H9 (cell line): ENCODE results near the gene FOXD1. TPM values are rescaled to one million over a fixed set of nuclear protein-coding genes. Genes with fewer than 3 reads are reported as not detected.

Source experiments
- DNase-seq: peaks from one replicate; pipeline ENCODE4 v3.0.0-alpha.2; 2017
- H2AFZ ChIP-seq: one replicate; pipeline ENCODE4 v1.6.1; 2013; ENCODE audit warnings: mild to moderate bottlenecking, low read length, control low read depth, moderate library complexity
- H2AK5ac ChIP-seq: 2 replicates; pipeline ENCODE4 v1.6.1; 2013; ENCODE audit warnings: low read length, control low read depth, mixed read lengths; ENCODE audit not compliant: insufficient read length
- H2BK120ac ChIP-seq: one replicate; pipeline ENCODE4 v1.6.1; 2013; ENCODE audit warnings: low read depth, mild to moderate bottlenecking, low read length, control low read depth, inconsistent platforms; ENCODE audit not compliant: poor library complexity, severe bottlenecking
- H2BK12ac ChIP-seq: 2 replicates; pipeline ENCODE4 v1.6.1; 2013; ENCODE audit warnings: low read length, control low read depth, mixed read lengths, low read depth; ENCODE audit not compliant: insufficient read length
- H2BK15ac ChIP-seq: 2 replicates; pipeline ENCODE4 v1.6.1; 2013; ENCODE audit warnings: low read depth, low read length, control low read depth
- H2BK20ac ChIP-seq: one replicate; pipeline ENCODE4 v1.6.1; 2013; ENCODE audit warnings: low read depth, mild to moderate bottlenecking, low read length, control low read depth, inconsistent platforms; ENCODE audit not compliant: poor library complexity, severe bottlenecking
- H2BK5ac ChIP-seq: 2 replicates; pipeline ENCODE4 v1.6.1; 2013; ENCODE audit warnings: low read length, control low read depth, mixed read lengths; ENCODE audit not compliant: insufficient read length
- H3K14ac ChIP-seq: 2 replicates; pipeline ENCODE4 v1.6.1; 2013; ENCODE audit warnings: low read length, control low read depth; ENCODE audit not compliant: insufficient read depth
- H3K18ac ChIP-seq: 2 replicates; pipeline ENCODE4 v1.6.1; 2013; ENCODE audit warnings: low read depth, mild to moderate bottlenecking, mixed read lengths, low read length, control low read depth; ENCODE audit not compliant: insufficient read length
- H3K23ac ChIP-seq: 2 replicates; pipeline ENCODE4 v1.6.1; 2013; ENCODE audit warnings: low read length, control low read depth, mixed read lengths, low read depth; ENCODE audit not compliant: insufficient read length
- H3K23me2 ChIP-seq: 2 replicates; pipeline ENCODE4 v1.6.1; 2013; ENCODE audit warnings: low read depth, mild to moderate bottlenecking, mixed read lengths, low read length, control low read depth; ENCODE audit not compliant: insufficient read length, poor library complexity, severe bottlenecking
- H3K27ac ChIP-seq: 2 replicates; pipeline ENCODE4 v1.5.1; 2013; ENCODE audit warnings: low read length, control low read depth, mixed read lengths, low read depth; ENCODE audit not compliant: insufficient read length
- H3K27me3 ChIP-seq: 2 replicates; pipeline ENCODE4 v1.6.1; 2013; ENCODE audit warnings: low read length, control low read depth, inconsistent platforms; ENCODE audit not compliant: insufficient read depth
- H3K4ac ChIP-seq: 2 replicates; pipeline ENCODE4 v1.6.1; 2013; ENCODE audit warnings: low read depth, mild to moderate bottlenecking, control low read depth, inconsistent platforms, low read length, moderate library complexity
- H3K4me1 ChIP-seq: 2 replicates; pipeline ENCODE4 v1.6.1; 2013; ENCODE audit warnings: low read length, control low read depth, inconsistent platforms; ENCODE audit not compliant: insufficient read depth
- H3K4me2 ChIP-seq: 2 replicates; pipeline ENCODE4 v1.6.1; 2013; ENCODE audit warnings: low read length, control low read depth, mixed read lengths; ENCODE audit not compliant: insufficient read length, insufficient read depth
- H3K56ac ChIP-seq: 2 replicates; pipeline ENCODE4 v1.6.1; 2013; ENCODE audit warnings: low read depth, mild to moderate bottlenecking, mixed read lengths, low read length, control low read depth; ENCODE audit not compliant: insufficient read length
- H3K79me1 ChIP-seq: 2 replicates; pipeline ENCODE4 v1.6.1; 2013; ENCODE audit warnings: low read depth, mild to moderate bottlenecking, moderate library complexity, low read length, control low read depth, inconsistent platforms; ENCODE audit not compliant: insufficient read depth, poor library complexity, severe bottlenecking
- H3K79me2 ChIP-seq: 2 replicates; pipeline ENCODE4 v1.6.1; 2013; ENCODE audit warnings: low read length, control low read depth, inconsistent platforms; ENCODE audit not compliant: insufficient read depth
- H3K9ac ChIP-seq: 2 replicates; pipeline ENCODE4 v1.6.1; 2013; ENCODE audit warnings: low read length, control low read depth, mixed read lengths; ENCODE audit not compliant: insufficient read length; ENCODE audit errors: extremely low read depth
- H3K9me3 ChIP-seq: one replicate; pipeline ENCODE4 v1.6.1; 2013; ENCODE audit warnings: low read depth, low read length, inconsistent platforms; ENCODE audit not compliant: control insufficient read depth
- H3T11ph ChIP-seq: one replicate; pipeline ENCODE4 v1.6.1; 2013; ENCODE audit warnings: mild to moderate bottlenecking, low read length, control low read depth, inconsistent platforms
- H4K20me1 ChIP-seq: one replicate; pipeline ENCODE4 v1.6.1; 2013; ENCODE audit not compliant: control insufficient read depth, insufficient read length, insufficient read depth
- H4K5ac ChIP-seq: 2 replicates; pipeline ENCODE4 v1.6.1; 2013; ENCODE audit warnings: low read depth, mild to moderate bottlenecking, mixed read lengths, low read length, control low read depth; ENCODE audit not compliant: insufficient read length
- H4K8ac ChIP-seq: replicated peaks from 2 replicates; pipeline ENCODE4 v1.6.1; 2013; ENCODE audit warnings: low read length, control low read depth, mixed read lengths, low read depth; ENCODE audit not compliant: insufficient read length
- H4K91ac ChIP-seq: 2 replicates; pipeline ENCODE4 v1.6.1; 2013; ENCODE audit warnings: low read depth, mild to moderate bottlenecking, moderate library complexity, mixed read lengths, low read length, control low read depth; ENCODE audit not compliant: insufficient read length
- H3K27ac Mint-ChIP-seq, 3 experiments: 2 replicates in 2 of 3; 3 replicates in 1 of 3; pipeline ENCODE4 v1.8.0; 2020 to 2021; ENCODE audit warnings: mixed read lengths in 3 of 3, mild to moderate bottlenecking in 1 of 3, moderate library complexity in 1 of 3
- H3K27me3 Mint-ChIP-seq: 2 replicates; pipeline ENCODE4 v1.8.0; 2021; ENCODE audit warnings: low read depth, mild to moderate bottlenecking, moderate library complexity, mixed read lengths
- H3K36me3 Mint-ChIP-seq, 3 experiments: 2 replicates in 2 of 3; 3 replicates in 1 of 3; pipeline ENCODE4 v1.8.0; 2020 to 2021; ENCODE audit warnings: low read depth in 3 of 3, mixed read lengths in 3 of 3; ENCODE audit not compliant: insufficient read depth in 1 of 3
- H3K4me1 Mint-ChIP-seq, 2 experiments: 2 replicates each; pipeline ENCODE4 v1.8.0; 2020; ENCODE audit warnings: mixed read lengths in 2 of 2
- H3K4me3 Mint-ChIP-seq, 2 experiments: 2 replicates in 1 of 2; 3 replicates in 1 of 2; pipeline ENCODE4 v1.8.0; 2020 to 2021; ENCODE audit warnings: mild to moderate bottlenecking in 2 of 2, mixed read lengths in 2 of 2, moderate library complexity in 1 of 2
- H3K9me3 Mint-ChIP-seq, 2 experiments: 2 replicates in 1 of 2; 3 replicates in 1 of 2; pipeline ENCODE4 v1.8.0; 2020; ENCODE audit warnings: mild to moderate bottlenecking in 2 of 2, mixed read lengths in 2 of 2, moderate library complexity in 1 of 2
- CTCF ChIP-seq: fragments of 200-600 bp; sonication (generic); conservative IDR thresholded peaks from 3 replicates; pipeline ENCODE4 v1.8.0; 2021; ENCODE audit warnings: antibody characterized with exemption, mild to moderate bottlenecking
- WGBS: extraction: QIAGEN DNeasy Blood & Tissue Kit; methylation state at CpG from one replicate; pipeline ENCODE4 v1.1.7; 2013; ENCODE audit warnings: missing lambda C conversion rate, low lambda C conversion rate, mixed read lengths; ENCODE audit not compliant: insufficient read length; ENCODE audit errors: extremely low coverage; 5-methylcytosine and 5-hydroxymethylcytosine counted together
- total RNA-seq: library from RNA; stranded (reverse); gene quantifications from 2 replicates; pipeline ENCODE4 v1.2.1, GENCODE V29; 2021

FOXD1 gene
- total RNA-seq, 1 experiment from 2014 or later, result 0.20 TPM

- Histone ChIP-seq H2BK5ac (no peak overlapping the region), H3K27me3 (no peaks in the 10 kb centered on the region), H3K56ac (no peak overlapping the region), H3K9me3 (no peaks in the 10 kb centered on the region), H3T11ph (no peak overlapping the region), H3K9ac (no peak overlapping the region), H2BK15ac (no peak overlapping the region), H3K27ac (no peak overlapping the region), H3K79me2 (no peaks in the 10 kb centered on the region), H3K18ac (no peak overlapping the region), H2AFZ (no peak overlapping the region), H3K4me2 (no peak overlapping the region), H4K8ac (no peak overlapping the region), H2BK20ac (no peak overlapping the region), H2BK120ac (no peak overlapping the region), H4K91ac (no peak overlapping the region), H3K79me1 (no peaks in the 10 kb centered on the region), H2BK12ac (no peak overlapping the region), H3K14ac (no peak overlapping the region), H4K20me1 (no peaks in the 10 kb centered on the region), H3K4me1 (no peaks in the 10 kb centered on the region; the same call in 1 of the 2 replicates), H3K23me2 (no peaks in the 10 kb centered on the region), H4K5ac (no peak overlapping the region), H3K4ac (no peak overlapping the region), H3K23ac (no peak overlapping the region), H2AK5ac (no peak overlapping the region)
- WGBS, result no CpG with 5 or more reads among the region's 1 CpG
- DNase-seq, result no peak
- Mint-ChIP-seq H3K36me3 (peaks cover 0 to 3% (median 0%) of the 10 kb centered on the region in 3 experiments; a peak in 1 of 7 replicates), H3K9me3 (peaks cover 0 to 6% of the 10 kb centered on the region in 2 experiments; a peak in 3 of 5 replicates), H3K4me1 (peaks cover 23 to 26% of the 10 kb centered on the region in 2 experiments), H3K4me3 (no peak overlapping the region), H3K27ac (no peak overlapping the region), H3K27me3 (0 out of 2 replicates have a peak, but pooled peaks cover 1% of the 10 kb centered on the region)
- no peak for TF ChIP-seq CTCF
These were observed 11.6 kb upstream of the FOXD1 start for GRCh38 chr5:73460133-73460532.
